Midbrain (tissue), 1 donor: ENCODE measurements around the gene LINC01488.

ENCODE experiments used
- DNase-seq: peaks from one replicate; lab custom pipeline; 2025; lab: John Stamatoyannopoulos, UW

The LINC01488 gene

GRCh38 chr11:69479591-69480271 lies 1.7 kb upstream of the LINC01488 start:
- no peak for DNase-seq

GRCh38 chr11:69480547-69481392 lies 693 bp upstream of the LINC01488 start:
- DNase-seq = no peak

DNA sequence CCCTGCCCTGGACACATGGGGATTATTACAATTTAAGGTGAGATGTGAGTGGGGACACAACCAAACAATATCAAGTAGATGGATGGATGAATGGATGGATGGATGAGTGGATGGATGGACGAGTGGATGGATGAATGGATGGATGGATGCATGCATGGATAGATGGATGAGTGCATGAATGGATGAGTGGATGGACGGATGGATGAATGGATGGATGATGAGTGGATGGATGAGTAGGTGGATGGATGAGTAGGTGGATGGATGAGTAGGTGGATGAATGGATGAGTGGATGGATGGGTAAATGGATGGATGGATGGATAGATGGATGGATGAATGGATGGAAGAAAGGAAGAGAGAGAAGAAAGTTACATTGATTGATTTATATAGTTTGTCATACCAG lies 859 bp downstream of the LINC01488 start:
- no peak for DNase-seq

- DNase-seq = no peak
Observed at GRCh38 chr11:69483170-69483569, 1.7 kb downstream of the LINC01488 start.

DNA sequence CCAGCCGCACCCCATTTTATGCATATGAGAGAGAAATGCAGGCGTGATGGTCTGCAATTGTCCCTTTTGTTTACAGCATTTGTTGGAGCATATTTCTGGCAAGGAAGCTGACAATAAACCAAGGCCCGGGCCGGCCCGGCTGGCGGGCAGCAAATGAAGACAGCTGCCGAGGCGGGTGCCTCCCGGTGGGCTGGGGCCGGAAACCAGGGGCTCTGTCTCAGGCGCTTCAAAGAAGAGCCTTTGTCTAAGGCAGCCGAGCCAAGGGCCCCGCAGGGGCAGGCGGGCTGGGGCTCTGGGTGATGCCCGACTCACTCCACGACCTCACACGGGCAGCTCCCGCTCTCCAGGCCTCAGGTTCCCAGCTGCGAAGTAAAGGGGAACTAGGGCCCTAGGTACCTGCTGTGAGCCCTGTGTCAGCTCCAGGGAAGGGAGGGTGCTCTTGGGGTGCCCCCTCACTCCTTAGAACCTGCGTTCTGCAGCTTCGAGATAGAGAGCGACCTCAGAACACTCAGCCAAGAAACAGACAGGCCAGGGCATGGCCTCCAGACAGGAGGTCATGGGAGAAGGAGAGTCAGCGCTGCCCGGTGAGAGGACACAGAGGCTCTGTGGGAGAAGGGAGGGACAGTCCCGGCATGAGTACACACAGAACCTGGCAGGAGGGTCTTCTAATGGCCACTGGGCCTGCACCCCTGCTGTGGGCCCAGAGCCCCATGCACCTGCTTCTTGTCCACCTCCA lies 2.4 kb downstream of the LINC01488 start:
- no peak for DNase-seq

- no peak for DNase-seq
Observed at GRCh38 chr11:69484427-69485259, 3.2 kb downstream of the LINC01488 start.

- DNase-seq = no peak
Observed at GRCh38 chr11:69485337-69486041, 4.0 kb downstream of the LINC01488 start.

GRCh38 chr11:69486056-69486772 lies 4.8 kb downstream of the LINC01488 start:
- no peak for DNase-seq

- DNase-seq = no peak
Observed at GRCh38 chr11:69486773-69487291, 5.4 kb downstream of the LINC01488 start.

GRCh38 chr11:69487391-69487790 lies 5.9 kb downstream of the LINC01488 start:
- DNase-seq = no peak

- DNase-seq = no peak
Observed at GRCh38 chr11:69487849-69488542, 6.5 kb downstream of the LINC01488 start.

DNA sequence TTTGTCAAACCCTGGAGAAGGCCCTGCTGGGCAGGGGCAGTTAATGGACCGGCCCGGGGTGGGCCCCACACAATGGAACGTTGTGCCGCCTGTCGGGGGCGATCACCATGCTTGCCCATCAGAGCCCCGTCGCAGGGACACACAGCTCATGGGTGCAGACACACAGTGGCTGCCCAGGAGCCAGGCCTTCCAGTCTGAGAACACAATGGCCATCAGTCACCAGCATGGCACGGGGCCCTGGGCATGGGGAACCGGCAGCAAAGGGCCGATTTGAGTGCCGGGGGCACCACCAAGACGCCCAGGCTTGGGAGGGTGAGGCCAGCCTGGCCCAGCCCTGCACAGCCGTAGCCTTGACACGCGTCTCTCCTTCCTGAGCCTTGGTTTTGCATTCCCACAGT lies 7.1 kb downstream of the LINC01488 start:
- no peak for DNase-seq

- DNase-seq = no peak
Observed at GRCh38 chr11:69489031-69489745, 7.7 kb downstream of the LINC01488 start.

- no peak for DNase-seq
Observed at GRCh38 chr11:69489746-69490365, 8.4 kb downstream of the LINC01488 start.

DNA sequence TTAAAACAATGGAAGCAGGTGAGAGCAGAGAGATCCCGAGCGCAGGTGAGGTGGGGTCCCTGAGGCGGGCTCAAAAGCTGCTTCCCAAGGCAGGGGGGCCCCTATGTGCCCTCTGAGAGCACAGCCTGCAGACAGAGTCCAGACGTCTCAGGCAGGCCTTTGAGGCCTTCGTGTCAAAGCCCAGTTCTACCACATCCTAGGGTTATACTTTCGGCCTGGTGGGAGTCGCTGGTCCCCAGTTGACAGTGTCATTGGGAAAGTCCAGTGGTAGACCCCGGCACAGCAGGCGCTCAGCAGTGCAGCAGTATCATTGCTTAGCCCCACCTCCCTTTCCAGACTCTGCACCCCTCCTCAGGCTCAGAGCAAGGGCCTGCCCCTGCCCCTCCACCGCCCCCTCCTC lies 9.1 kb downstream of the LINC01488 start:
- no peak for DNase-seq

- no peak for DNase-seq
Observed at GRCh38 chr11:69491071-69492031, 9.9 kb downstream of the LINC01488 start.
